PC-9 (cell line): ENCODE results near the gene LAMA5.

Experiments
- CTCF ChIP-seq: fragments of 200-600 bp; sonication (generic); conservative IDR thresholded peaks from 2 replicates; pipeline ENCODE4 v1.6.1; 2017; ENCODE audit warnings: mixed run types, antibody characterized with exemption, mild to moderate bottlenecking, moderate library complexity
- EZH2 ChIP-seq: fragments of 200-600 bp; sonication (generic); IDR thresholded peaks from 2 replicates; pipeline ENCODE4 v1.8.0; 2017; ENCODE audit warnings: antibody characterized with exemption, low read depth

GRCh38 chr20:62360854-62361798, 6.0 kb downstream of the LAMA5 start:
- no peak for TF ChIP-seq CTCF
- TF ChIP-seq EZH2 = no peak
